A549 (cell line): ENCODE data around the gene SNUPN.

Source experiments
- CBX2 ChIP-seq: fragments of 200-600 bp; sonication (generic); IDR thresholded peaks from 2 replicates; pipeline ENCODE4 v1.6.1; 2016; ENCODE audit warnings: low read depth, mild to moderate bottlenecking, borderline replicate concordance
- EP300 ChIP-seq, 2 experiments: fragments of >200 bp; sonication (Bioruptor Twin); formaldehyde crosslinking; IDR thresholded peaks; 2 replicates in 1 of 2; 3 replicates in 1 of 2; pipeline ENCODE4 v1.6.1; 2016 to 2017
- JUN ChIP-seq, 2 experiments: fragments of >200 bp; sonication (Bioruptor Twin); formaldehyde crosslinking; IDR thresholded peaks; 2 replicates in 1 of 2; 3 replicates in 1 of 2; pipeline ENCODE4 v1.6.1; 2016 to 2017
- POLR2A ChIP-seq: IDR thresholded peaks from 2 replicates; pipeline ENCODE4 v1.6.1; 2012; ENCODE audit warnings: mild to moderate bottlenecking, low read length
- RFX5 ChIP-seq: fragments of 450-650 bp; IDR thresholded peaks from 2 replicates; pipeline ENCODE4 v1.7.1; 2014; ENCODE audit warnings: antibody characterized with exemption, mild to moderate bottlenecking, moderate library complexity
- TF ChIP-seq, protein P1 (sequence below): fragments of >200 bp; sonication (Bioruptor Twin); formaldehyde crosslinking; IDR thresholded peaks from 3 replicates; pipeline ENCODE4 v1.5.1; 2016

DNA sequence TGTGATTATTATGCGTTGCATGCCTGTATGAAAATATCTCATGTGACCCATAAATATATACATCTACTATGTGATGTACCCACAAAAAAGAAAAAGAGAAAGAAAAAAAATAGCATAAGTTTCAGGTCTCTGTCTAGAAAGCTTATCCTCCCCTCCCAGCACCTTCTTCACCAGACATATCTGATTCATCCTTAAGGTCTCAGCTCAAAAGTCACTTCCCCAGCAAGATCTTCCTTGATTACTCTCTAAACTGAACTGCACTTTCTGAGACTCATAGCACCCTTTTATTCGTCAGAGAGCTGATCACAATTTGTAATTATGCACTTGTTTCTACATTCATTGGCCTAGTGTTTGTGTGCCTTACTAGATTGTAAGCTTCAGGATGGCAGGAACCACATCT lies 35.3 kb downstream of the SNUPN start:
- no peak for TF ChIP-seq EP300 (IDR thresholded peaks at IDR 0.05)
- TF ChIP-seq, protein P1, sequence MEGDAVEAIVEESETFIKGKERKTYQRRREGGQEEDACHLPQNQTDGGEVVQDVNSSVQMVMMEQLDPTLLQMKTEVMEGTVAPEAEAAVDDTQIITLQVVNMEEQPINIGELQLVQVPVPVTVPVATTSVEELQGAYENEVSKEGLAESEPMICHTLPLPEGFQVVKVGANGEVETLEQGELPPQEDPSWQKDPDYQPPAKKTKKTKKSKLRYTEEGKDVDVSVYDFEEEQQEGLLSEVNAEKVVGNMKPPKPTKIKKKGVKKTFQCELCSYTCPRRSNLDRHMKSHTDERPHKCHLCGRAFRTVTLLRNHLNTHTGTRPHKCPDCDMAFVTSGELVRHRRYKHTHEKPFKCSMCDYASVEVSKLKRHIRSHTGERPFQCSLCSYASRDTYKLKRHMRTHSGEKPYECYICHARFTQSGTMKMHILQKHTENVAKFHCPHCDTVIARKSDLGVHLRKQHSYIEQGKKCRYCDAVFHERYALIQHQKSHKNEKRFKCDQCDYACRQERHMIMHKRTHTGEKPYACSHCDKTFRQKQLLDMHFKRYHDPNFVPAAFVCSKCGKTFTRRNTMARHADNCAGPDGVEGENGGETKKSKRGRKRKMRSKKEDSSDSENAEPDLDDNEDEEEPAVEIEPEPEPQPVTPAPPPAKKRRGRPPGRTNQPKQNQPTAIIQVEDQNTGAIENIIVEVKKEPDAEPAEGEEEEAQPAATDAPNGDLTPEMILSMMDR: no peak
- TF ChIP-seq POLR2A: no peak
- no peak for TF ChIP-seq CBX2
- TF ChIP-seq JUN (IDR thresholded peaks at IDR 0.05): no peak
- no peak for TF ChIP-seq RFX5
